Tibial nerve (tissue), 4 donors: ENCODE data around the gene STIM1. TPM values are rescaled to one million over a fixed set of nuclear protein-coding genes. Genes with fewer than 3 reads are reported as not detected.

ENCODE experiments used
- DNase-seq, 2 donors: peaks; one replicate each; pipeline ENCODE4 v3.0.0-alpha.2; 2019; ENCODE audit warnings: low spot score in 2 of 2
- H3K27ac ChIP-seq, 4 donors: fragments of 200-600 bp; sonication (generic) in 3 of 4; one replicate each; pipeline ENCODE4 v1.5.1; 2017 to 2019; ENCODE audit warnings: mild to moderate bottlenecking in 1 of 4
- H3K27me3 ChIP-seq, 2 donors: fragments of 200-600 bp; sonication (generic) in 1 of 2; one replicate each; pipeline versions ENCODE4 v1.5.1 to v1.6.0; 2017 to 2019
- H3K36me3 ChIP-seq, 3 donors: fragments of 200-600 bp; sonication (generic); one replicate each; pipeline ENCODE4 v1.5.1; 2018 to 2019
- H3K4me1 ChIP-seq, 4 donors: fragments of 200-600 bp; sonication (generic) in 3 of 4; one replicate each; pipeline ENCODE4 v1.5.1; 2017 to 2019
- H3K4me3 ChIP-seq, 4 donors: fragments of 200-600 bp; sonication (generic) in 3 of 4; one replicate each; pipeline ENCODE4 v1.5.1; 2017 to 2019; ENCODE audit warnings: mild to moderate bottlenecking in 1 of 4, moderate library complexity in 1 of 4
- H3K9me3 ChIP-seq, 4 donors: fragments of 200-600 bp; sonication (generic) in 3 of 4; one replicate each; pipeline ENCODE4 v1.5.1; 2017 to 2019
- CTCF ChIP-seq, 5 experiments: fragments of 200-600 bp in 3 of 5; fragments of 450-650 bp in 2 of 5; sonication (generic) in 3 of 5; IDR thresholded peaks; one replicate each; pipeline ENCODE4 v1.5.1; 2016 to 2019; ENCODE audit warnings: antibody characterized with exemption in 5 of 5, mild to moderate bottlenecking in 3 of 5, moderate library complexity in 2 of 5
- EP300 ChIP-seq, 2 donors: sonication (generic); formaldehyde crosslinking; IDR thresholded peaks; one replicate each; pipeline ENCODE4 v1.6.1; 2017; ENCODE audit warnings: antibody characterized with exemption in 2 of 2, mild to moderate bottlenecking in 1 of 2
- POLR2A ChIP-seq, 2 donors: fragments of 450-650 bp; IDR thresholded peaks; one replicate each; pipeline ENCODE4 v1.6.1; 2017; ENCODE audit warnings: antibody characterized with exemption in 2 of 2, mild to moderate bottlenecking in 2 of 2, moderate library complexity in 2 of 2
- WGBS, 2 donors: methylation state at CpG; one replicate each; pipeline ENCODE4 v1.1.5; 2018; 5-methylcytosine and 5-hydroxymethylcytosine counted together
- total RNA-seq, 4 donors: library from RNA; depleted of rRNA; stranded (reverse); fragments of >200 nt; gene quantifications; one replicate each; pipeline ENCODE4 v1.1.0, GENCODE V29; 2016

The STIM1 gene
- total RNA-seq, 4 donors from 2014 or later: 51.3 to 70.1 (median 59.8) TPM

GRCh38 chr11:3969200-3969599 lies 113.7 kb downstream of the STIM1 start:
- Histone ChIP-seq H3K36me3 (no peaks in the 10 kb centered on the region), H3K4me1 (peaks cover 0 to 14% (median 3%) of the 10 kb centered on the region in 4 donors), H3K27me3 (no peaks in the 10 kb centered on the region), H3K27ac (peak overlapping the region in 1 of 4 donors; percentile 17), H3K4me3 (no peak overlapping the region), H3K9me3 (no peaks in the 10 kb centered on the region)
- no peak for DNase-seq
- TF ChIP-seq EP300 (IDR thresholded peaks at IDR 0.05) (no peak), CTCF (IDR thresholded peaks at IDR 0.05) (no peak), POLR2A (IDR thresholded peaks at IDR 0.05) (no peak)
- 92 to 93% methylated on average over 3 of the region's 3 CpGs for WGBS, 2 donors

GRCh38 chr11:3969613-3970012 lies 114.1 kb downstream of the STIM1 start:
- Histone ChIP-seq H3K9me3 (no peaks in the 10 kb centered on the region), H3K27ac (peak overlapping the region in 1 of 4 donors; percentile 17)

GRCh38 chr11:3970108-3970507 lies 114.6 kb downstream of the STIM1 start:
- peaks cover 0 to 14% (median 3%) of the 10 kb centered on the region in 4 donors for H3K4me1 ChIP-seq
- TF ChIP-seq EP300 (IDR thresholded peaks at IDR 0.05) (no peak), POLR2A (IDR thresholded peaks at IDR 0.05) (no peak), CTCF (IDR thresholded peaks at IDR 0.05) (no peak)
- no peaks in the 10 kb centered on the region for H3K36me3 ChIP-seq
- no peaks in the 10 kb centered on the region for H3K27me3 ChIP-seq
- WGBS, 2 donors: 95 to 96% methylated on average over 2 of the region's 2 CpGs
- peak overlapping the region in 1 of 4 donors; percentile 5 for H3K27ac ChIP-seq
- DNase-seq: no peak
- no peaks in the 10 kb centered on the region for H3K9me3 ChIP-seq
- no peak overlapping the region for H3K4me3 ChIP-seq

More at GRCh38 chr11:3969613-3970012, 114.1 kb downstream of the STIM1 start:
- 88% methylated on average over 1 of the region's 1 CpG for WGBS, 2 donors
- H3K27me3 ChIP-seq: no peaks in the 10 kb centered on the region
- no peak for TF ChIP-seq CTCF (IDR thresholded peaks at IDR 0.05)
- no peak for TF ChIP-seq POLR2A (IDR thresholded peaks at IDR 0.05)
- TF ChIP-seq EP300 (IDR thresholded peaks at IDR 0.05): no peak
- H3K4me3 ChIP-seq: no peak overlapping the region
- DNase-seq: no peak
- H3K4me1 ChIP-seq: peaks cover 0 to 14% (median 3%) of the 10 kb centered on the region in 4 donors
- no peaks in the 10 kb centered on the region for H3K36me3 ChIP-seq

GRCh38 chr11:3971756-3972404 lies 116.4 kb downstream of the STIM1 start:
- Histone ChIP-seq H3K27ac (peak overlapping the region in 1 of 4 donors; percentile 52), H3K4me3 (no peak overlapping the region), H3K27me3 (no peaks in the 10 kb centered on the region), H3K4me1 (peaks cover 0 to 14% (median 3%) of the 10 kb centered on the region in 4 donors), H3K36me3 (peaks cover 0 to 7% (median 0%) of the 10 kb centered on the region in 3 donors), H3K9me3 (no peaks in the 10 kb centered on the region)
- TF ChIP-seq CTCF (IDR thresholded peaks at IDR 0.05) (peak in 1 of 5 experiments; percentile 6), EP300 (IDR thresholded peaks at IDR 0.05) (no peak)
- 51% methylated on average over 2 of the region's 2 CpGs for WGBS, 2 donors
- no peak for DNase-seq

GRCh38 chr11:3972431-3972830 lies 117.0 kb downstream of the STIM1 start:
- no peaks in the 10 kb centered on the region for H3K9me3 ChIP-seq
- 52 to 58% methylated on average over 1 of the region's 1 CpG for WGBS, 2 donors
- no peaks in the 10 kb centered on the region for H3K27me3 ChIP-seq
- DNase-seq: no peak
- H3K4me1 ChIP-seq: peaks cover 0 to 14% (median 3%) of the 10 kb centered on the region in 4 donors
- H3K4me3 ChIP-seq: no peak overlapping the region
- TF ChIP-seq POLR2A (IDR thresholded peaks at IDR 0.05) (no peak), EP300 (IDR thresholded peaks at IDR 0.05) (no peak), CTCF (IDR thresholded peaks at IDR 0.05) (no peak)
- peaks cover 0 to 7% (median 0%) of the 10 kb centered on the region in 3 donors for H3K36me3 ChIP-seq
- no peak overlapping the region for H3K27ac ChIP-seq
